ENCODE data around the gene CLSTN2.

The CLSTN2 gene

GRCh38 chr3:140186421-140186920 is 251.5 kb downstream of the CLSTN2 start:
- TF ChIP-seq CTCF (IDR thresholded peaks at IDR 0.05; ENCODE audit: low read depth, low read length), result no peak
- peak; percentile 44 for DNase-seq (ENCODE audit: extremely low read depth, low read depth)

GRCh38 chr3:140187028-140187427 is 252.0 kb downstream of the CLSTN2 start:
- no peak for DNase-seq (ENCODE audit: extremely low read depth, low read depth)
- no peak for TF ChIP-seq CTCF (IDR thresholded peaks at IDR 0.05; ENCODE audit: low read depth, low read length)

GRCh38 chr3:140187656-140188221 is 252.8 kb downstream of the CLSTN2 start:
- TF ChIP-seq CTCF (IDR thresholded peaks at IDR 0.05; ENCODE audit: low read depth, low read length), result no peak
- DNase-seq (ENCODE audit: extremely low read depth, low read depth), result no peak

GRCh38 chr3:140188285-140188684 is 253.3 kb downstream of the CLSTN2 start:
- no peak for DNase-seq (ENCODE audit: extremely low read depth, low read depth)
- no peak for TF ChIP-seq CTCF (IDR thresholded peaks at IDR 0.05; ENCODE audit: low read depth, low read length)

GRCh38 chr3:140189267-140189666 is 254.3 kb downstream of the CLSTN2 start:
- TF ChIP-seq CTCF (IDR thresholded peaks at IDR 0.05; ENCODE audit: low read depth, low read length), result no peak
- DNase-seq (ENCODE audit: extremely low read depth, low read depth), result no peak

GRCh38 chr3:140189976-140190375 is 255.0 kb downstream of the CLSTN2 start:
- no peak for TF ChIP-seq CTCF (IDR thresholded peaks at IDR 0.05; ENCODE audit: low read depth, low read length)
- no peak for DNase-seq (ENCODE audit: extremely low read depth, low read depth)

- TF ChIP-seq CTCF (IDR thresholded peaks at IDR 0.05; ENCODE audit: low read depth, low read length), result no peak
- DNase-seq (ENCODE audit: extremely low read depth, low read depth), result no peak
Observed at GRCh38 chr3:140196970-140197369, 262.0 kb downstream of the CLSTN2 start.
